CD4-positive, alpha-beta memory T cell (primary cell): ENCODE data around the gene CNTNAP4. TPM values are rescaled to one million over a fixed set of nuclear protein-coding genes. Genes with fewer than 3 reads are reported as not detected.

Experiments used
- CTCF ChIA-PET: fragments of 350-600 bp; sonication (Branson Sonifier 250); formaldehyde crosslinking; loops from one replicate; lab custom pipeline; 2021; ENCODE audit warnings: inconsistent platforms; ENCODE audit not compliant: partially characterized antibody; lab: Charles Lee
- POLR2A ChIA-PET: fragments of 350-600 bp; sonication (Branson Sonifier 250); formaldehyde crosslinking; loops from one replicate; lab custom pipeline; 2021; ENCODE audit not compliant: partially characterized antibody; lab: Charles Lee
- DNase-seq, 5 donors: peaks; one replicate each; pipeline versions ENCODE4 v3.0.0 to v3.0.0-alpha.2; 2020 to 2022; ENCODE audit warnings: mixed read lengths in 1 of 5
- H3K27ac ChIP-seq: one replicate; pipeline ENCODE4 v1.7.0; 2013; ENCODE audit warnings: low read depth, low read length
- H3K27me3 ChIP-seq: 2 replicates; pipeline ENCODE4 v1.7.0; 2013; ENCODE audit warnings: mild to moderate bottlenecking, low read length, moderate library complexity; ENCODE audit not compliant: insufficient read depth
- H3K36me3 ChIP-seq: 2 replicates; pipeline ENCODE4 v1.7.0; 2013; ENCODE audit warnings: mild to moderate bottlenecking, low read length, moderate library complexity; ENCODE audit not compliant: insufficient read depth
- H3K4me1 ChIP-seq: 2 replicates; pipeline ENCODE4 v1.7.0; 2013; ENCODE audit warnings: mild to moderate bottlenecking, low read length, moderate library complexity; ENCODE audit not compliant: insufficient read depth
- H3K4me3 ChIP-seq, 2 donors: one replicate each; pipeline ENCODE4 v1.7.0; 2013; ENCODE audit warnings: low read length in 2 of 2, mild to moderate bottlenecking in 1 of 2
- H3K9me3 ChIP-seq, 2 donors: one replicate each; pipeline ENCODE4 v1.7.0; 2013; ENCODE audit warnings: low read length in 2 of 2, control low read depth in 1 of 2; ENCODE audit not compliant: control insufficient read depth in 1 of 2
- H3K27ac Mint-ChIP-seq, 7 donors: one replicate each; pipeline ENCODE4 v1.8.0; 2020 to 2021; ENCODE audit warnings: mixed read lengths in 7 of 7, mild to moderate bottlenecking in 6 of 7, inconsistent platforms in 3 of 7, moderate library complexity in 3 of 7
- H3K27me3 Mint-ChIP-seq, 2 donors: one replicate each; pipeline ENCODE4 v1.8.0; 2020 to 2021; ENCODE audit warnings: mixed read lengths in 2 of 2
- H3K36me3 Mint-ChIP-seq, 2 donors: one replicate each; pipeline ENCODE4 v1.8.0; 2020 to 2021; ENCODE audit warnings: mixed read lengths in 2 of 2, inconsistent platforms in 1 of 2, mild to moderate bottlenecking in 1 of 2
- H3K4me1 Mint-ChIP-seq, 4 donors: one replicate each; pipeline ENCODE4 v1.8.0; 2020 to 2021; ENCODE audit warnings: mixed read lengths in 4 of 4, mild to moderate bottlenecking in 1 of 4
- H3K4me3 Mint-ChIP-seq, 8 donors: one replicate each; pipeline ENCODE4 v1.8.0; 2020 to 2021; ENCODE audit warnings: mixed read lengths in 8 of 8, mild to moderate bottlenecking in 7 of 8, moderate library complexity in 6 of 8, inconsistent platforms in 3 of 8
- H3K9me3 Mint-ChIP-seq, 8 donors: one replicate each; pipeline ENCODE4 v1.8.0; 2020 to 2021; ENCODE audit warnings: mixed read lengths in 8 of 8, mild to moderate bottlenecking in 5 of 8, inconsistent platforms in 3 of 8, moderate library complexity in 1 of 8
- intact Hi-C: fragments of 100-400 bp; cut with micrococcal nuclease; formaldehyde crosslinking; loops from one replicate; pipeline ENCODE4 v1.15.1; 2023
- polyA plus RNA-seq, 2 donors: library from polyadenylated mRNA; unstranded; fragments of 300-500 nt; fragmentation: Illumina TruSeq; gene quantifications; one replicate each; pipeline ENCODE4 v1.2.3, GENCODE V29; 2021
- total RNA-seq, 2 experiments: library from RNA; stranded (reverse); gene quantifications; one replicate each; pipeline ENCODE4 v1.2.3, GENCODE V29; 2021

CNTNAP4 gene
- total and polyA plus RNA-seq, 4 experiments from 2014 or later: not detected

DNA sequence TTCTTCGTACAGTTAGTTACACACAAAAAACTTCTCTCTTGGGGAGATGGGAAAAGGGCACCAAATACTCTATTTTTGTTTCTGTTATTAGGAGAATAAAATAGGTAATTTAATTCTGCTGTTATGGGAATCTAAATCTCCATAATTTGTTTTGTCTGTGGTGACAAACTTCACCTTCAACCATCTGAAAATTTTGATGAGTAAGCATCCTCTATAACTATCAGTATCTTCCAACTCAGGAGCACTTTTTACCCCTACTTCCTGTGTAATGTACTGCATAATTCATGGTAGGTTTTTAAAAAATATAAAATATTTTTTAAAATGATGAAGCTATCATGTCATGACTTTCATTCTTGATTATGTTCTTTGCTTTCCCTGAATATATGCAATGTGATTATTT lies 33.6 kb upstream of the CNTNAP4 start:
- POLR2A ChIA-PET: no interaction called here
- Mint-ChIP-seq H3K4me1 (no peaks in the 10 kb centered on the region), H3K9me3 (peaks cover 0 to 9% (median 5%) of the 10 kb centered on the region in 8 donors), H3K36me3 (no peaks in the 10 kb centered on the region), H3K27me3 (no peaks in the 10 kb centered on the region), H3K4me3 (no peak overlapping the region), H3K27ac (no peak overlapping the region)
- no peak overlapping the region for H3K4me3 ChIP-seq
- no peak overlapping the region for H3K27ac ChIP-seq
- H3K36me3 ChIP-seq: no peaks in the 10 kb centered on the region
- H3K27me3 ChIP-seq: no peaks in the 10 kb centered on the region
- H3K4me1 ChIP-seq: no peaks in the 10 kb centered on the region
- intact Hi-C loops: no loop called here
- DNase-seq: no peak
- no peaks in the 10 kb centered on the region for H3K9me3 ChIP-seq
- CTCF ChIA-PET: no interaction called here

- DNase-seq: no peak
- Histone ChIP-seq H3K27ac (no peak overlapping the region), H3K27me3 (no peaks in the 10 kb centered on the region), H3K36me3 (no peaks in the 10 kb centered on the region), H3K4me1 (no peaks in the 10 kb centered on the region), H3K4me3 (no peak overlapping the region), H3K9me3 (no peaks in the 10 kb centered on the region)
- POLR2A ChIA-PET: no interaction called here
- no peak overlapping the region for H3K4me3 Mint-ChIP-seq
- H3K9me3 Mint-ChIP-seq: peaks cover 0 to 18% (median 6%) of the 10 kb centered on the region in 8 donors
- H3K4me1 Mint-ChIP-seq: no peaks in the 10 kb centered on the region
- CTCF ChIA-PET: no interaction called here
- no peak overlapping the region for H3K27ac Mint-ChIP-seq
- intact Hi-C loops: no loop called here
- no peaks in the 10 kb centered on the region for H3K36me3 Mint-ChIP-seq
- H3K27me3 Mint-ChIP-seq: no peaks in the 10 kb centered on the region
These were observed 30.6 kb upstream of the CNTNAP4 start for GRCh38 chr16:76246587-76246986.

GRCh38 chr16:76265434-76266045 lies 11.7 kb upstream of the CNTNAP4 start:
- no peak overlapping the region for H3K27ac ChIP-seq
- intact Hi-C loops: no loop called here
- no peaks in the 10 kb centered on the region for H3K9me3 ChIP-seq
- H3K4me3 ChIP-seq: no peak overlapping the region
- H3K36me3 ChIP-seq: no peaks in the 10 kb centered on the region
- no peaks in the 10 kb centered on the region for H3K36me3 Mint-ChIP-seq
- no peak overlapping the region for H3K27ac Mint-ChIP-seq
- ChIA-PET POLR2A (no interaction called here), CTCF (no interaction called here)
- no peaks in the 10 kb centered on the region for H3K4me1 Mint-ChIP-seq
- no peaks in the 10 kb centered on the region for H3K27me3 ChIP-seq
- no peaks in the 10 kb centered on the region for H3K4me1 ChIP-seq
- DNase-seq: no peak
- H3K4me3 Mint-ChIP-seq: no peak overlapping the region
- peaks cover 4 to 25% (median 12%) of the 10 kb centered on the region in 8 donors for H3K9me3 Mint-ChIP-seq
- H3K27me3 Mint-ChIP-seq: no peaks in the 10 kb centered on the region

GRCh38 chr16:76268824-76269223 lies 8.4 kb upstream of the CNTNAP4 start:
- DNase-seq: no peak
- Histone ChIP-seq H3K36me3 (no peaks in the 10 kb centered on the region), H3K27ac (no peak overlapping the region), H3K27me3 (no peaks in the 10 kb centered on the region), H3K9me3 (no peaks in the 10 kb centered on the region), H3K4me3 (no peak overlapping the region), H3K4me1 (no peaks in the 10 kb centered on the region)
- no peaks in the 10 kb centered on the region for H3K36me3 Mint-ChIP-seq
- ChIA-PET CTCF (no interaction called here), POLR2A (no interaction called here)
- no peak overlapping the region for H3K27ac Mint-ChIP-seq
- intact Hi-C loops: no loop called here
- no peak overlapping the region for H3K4me3 Mint-ChIP-seq
- H3K4me1 Mint-ChIP-seq: no peaks in the 10 kb centered on the region
- peaks cover 4 to 24% (median 13%) of the 10 kb centered on the region in 8 donors for H3K9me3 Mint-ChIP-seq
- no peaks in the 10 kb centered on the region for H3K27me3 Mint-ChIP-seq

- ChIA-PET CTCF (no interaction called here), POLR2A (no interaction called here)
- Histone ChIP-seq H3K36me3 (no peaks in the 10 kb centered on the region), H3K4me1 (no peaks in the 10 kb centered on the region), H3K27me3 (no peaks in the 10 kb centered on the region), H3K4me3 (no peak overlapping the region), H3K9me3 (no peaks in the 10 kb centered on the region), H3K27ac (no peak overlapping the region)
- Mint-ChIP-seq H3K36me3 (no peaks in the 10 kb centered on the region), H3K4me3 (no peak overlapping the region), H3K4me1 (no peaks in the 10 kb centered on the region), H3K9me3 (peaks cover 0 to 6% (median 2%) of the 10 kb centered on the region in 8 donors), H3K27me3 (no peaks in the 10 kb centered on the region), H3K27ac (no peak overlapping the region)
- no peak for DNase-seq
- intact Hi-C loops: no loop called here
These were observed 344 bp downstream of the CNTNAP4 start for GRCh38 chr16:76277460-76278030.

DNA sequence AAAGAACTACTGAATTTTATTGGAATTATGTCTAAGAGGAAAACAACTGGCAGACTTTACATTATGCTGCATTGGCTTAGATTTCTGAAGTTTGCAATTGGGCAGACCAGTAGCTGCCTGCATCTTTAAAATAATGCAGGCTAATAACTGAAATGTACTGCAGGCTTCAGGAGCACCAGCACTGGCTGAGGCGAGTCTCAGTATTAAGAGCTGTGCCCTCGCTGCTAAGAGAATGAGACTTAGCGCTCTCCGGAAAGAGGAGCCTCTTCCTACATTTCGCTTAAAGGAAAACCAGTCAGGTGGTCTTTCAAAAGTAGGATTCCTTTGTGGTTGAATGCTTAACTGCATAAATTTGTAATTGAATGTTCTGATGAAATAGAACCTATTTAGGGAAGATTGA lies 885 bp downstream of the CNTNAP4 start:
- Histone ChIP-seq H3K36me3 (no peaks in the 10 kb centered on the region), H3K4me1 (no peaks in the 10 kb centered on the region), H3K27ac (no peak overlapping the region), H3K27me3 (no peaks in the 10 kb centered on the region), H3K4me3 (no peak overlapping the region), H3K9me3 (no peaks in the 10 kb centered on the region)
- Mint-ChIP-seq H3K9me3 (peaks cover 0 to 6% (median 2%) of the 10 kb centered on the region in 8 donors), H3K27ac (no peak overlapping the region), H3K36me3 (no peaks in the 10 kb centered on the region), H3K4me1 (no peaks in the 10 kb centered on the region), H3K27me3 (no peaks in the 10 kb centered on the region), H3K4me3 (no peak overlapping the region)
- no peak for DNase-seq
- intact Hi-C loops: no loop called here
- ChIA-PET POLR2A (no interaction called here), CTCF (no interaction called here)

- intact Hi-C loops: no loop called here
These were observed 1.8 kb downstream of the CNTNAP4 start for GRCh38 chr16:76278980-76279379.

More at GRCh38 chr16:76278980-76279379, 1.8 kb downstream of the CNTNAP4 start:
- H3K27ac ChIP-seq: no peak overlapping the region
- H3K27me3 ChIP-seq: no peaks in the 10 kb centered on the region
- H3K36me3 ChIP-seq: no peaks in the 10 kb centered on the region
- Mint-ChIP-seq H3K36me3 (no peaks in the 10 kb centered on the region), H3K4me3 (no peak overlapping the region), H3K27ac (no peak overlapping the region), H3K27me3 (no peaks in the 10 kb centered on the region), H3K4me1 (no peaks in the 10 kb centered on the region), H3K9me3 (peaks cover 0 to 8% (median 2%) of the 10 kb centered on the region in 8 donors)
- no peak overlapping the region for H3K4me3 ChIP-seq
- CTCF ChIA-PET: no interaction called here
- H3K4me1 ChIP-seq: no peaks in the 10 kb centered on the region
- no peak for DNase-seq
- no peaks in the 10 kb centered on the region for H3K9me3 ChIP-seq
- POLR2A ChIA-PET: no interaction called here
